ENCODE results near the gene GP5.

Gene GP5

DNA sequence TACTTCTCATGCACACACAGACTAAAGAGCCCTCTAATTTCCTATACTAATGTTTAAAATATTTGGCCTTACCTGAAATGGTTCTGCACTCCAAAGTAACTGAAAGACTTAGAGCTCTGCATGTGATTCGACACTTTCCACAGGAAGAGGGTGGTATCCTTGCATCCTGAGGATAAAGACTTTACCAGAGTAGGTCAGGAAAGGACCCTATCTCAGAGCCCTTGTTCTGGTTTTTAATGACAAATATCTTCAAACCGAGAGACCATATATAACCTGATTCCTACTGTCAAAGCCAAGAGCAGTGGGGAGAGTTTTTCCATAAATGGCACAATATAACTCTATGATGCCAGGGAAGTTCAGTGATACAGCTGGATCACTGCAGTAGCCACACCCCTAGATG, at the start of gene GP5:
Gene GP5, minus strand, starts transcription at position 101 of the 400 bp plus-strand sequence. CDS start 984 bp downstream, outside the sequence.
- no peak for DNase-seq (ENCODE audit: low read depth)

DNA sequence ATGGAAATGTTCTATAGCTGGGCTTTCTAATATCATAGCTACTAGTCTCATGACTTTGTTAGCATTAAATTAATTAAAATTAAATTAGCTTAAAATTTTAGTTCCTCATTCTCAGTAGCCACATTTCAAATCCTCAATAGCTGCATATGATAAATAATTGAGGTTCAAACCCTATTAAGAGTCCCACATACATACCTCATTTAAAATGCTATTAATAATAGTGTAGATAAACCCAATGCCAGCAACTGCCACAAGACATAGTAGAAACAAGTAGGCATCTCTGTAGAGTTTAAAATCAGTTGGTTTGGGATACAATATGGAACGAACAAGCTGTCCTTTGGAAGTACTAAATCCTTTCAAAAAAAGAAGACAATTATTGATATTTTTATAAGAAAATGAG, 48.6 kb upstream of the GP5 start:
- no peak for DNase-seq (ENCODE audit: low read depth)

DNA sequence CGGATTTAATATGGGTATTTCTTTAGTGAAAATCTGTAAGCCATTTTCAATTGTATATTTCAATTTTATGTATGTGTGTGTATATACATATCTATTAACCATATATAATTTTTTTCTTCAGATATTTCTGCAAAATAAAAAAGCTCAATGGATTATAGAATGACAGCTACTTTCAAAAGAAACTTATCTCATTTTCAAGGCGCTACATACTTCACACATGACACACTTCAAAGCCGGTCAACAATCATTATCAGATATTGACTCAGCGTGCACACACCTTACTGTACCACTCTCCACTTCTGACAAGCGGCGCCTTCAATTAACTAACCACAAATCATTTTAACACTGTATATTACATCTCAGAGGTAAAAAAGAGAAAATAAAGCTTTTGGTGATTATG, 48.1 kb upstream of the GP5 start:
- DNase-seq (ENCODE audit: low read depth): no peak

DNA sequence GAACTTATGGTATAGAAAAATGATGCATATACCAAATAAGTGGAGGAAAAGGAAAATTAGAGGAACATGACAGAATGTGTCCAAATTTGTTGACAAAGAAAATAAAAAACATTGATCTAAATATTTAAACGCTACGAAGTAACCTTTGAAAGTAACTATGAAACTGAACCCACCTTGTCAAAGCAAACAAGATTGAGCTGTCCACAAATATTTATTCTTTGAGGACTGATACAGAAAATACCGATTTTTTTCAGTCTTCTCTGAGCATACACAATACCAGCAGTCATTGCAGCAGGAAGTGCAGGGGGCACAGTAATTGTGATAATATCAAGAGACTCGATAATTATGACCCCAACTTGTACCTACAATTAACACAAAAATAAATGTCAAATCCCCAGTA, 47.7 kb upstream of the GP5 start:
- no peak for DNase-seq (ENCODE audit: low read depth)

GRCh38 chr3:194446172-194446571, 47.1 kb upstream of the GP5 start:
- no peak for DNase-seq (ENCODE audit: low read depth)

DNA sequence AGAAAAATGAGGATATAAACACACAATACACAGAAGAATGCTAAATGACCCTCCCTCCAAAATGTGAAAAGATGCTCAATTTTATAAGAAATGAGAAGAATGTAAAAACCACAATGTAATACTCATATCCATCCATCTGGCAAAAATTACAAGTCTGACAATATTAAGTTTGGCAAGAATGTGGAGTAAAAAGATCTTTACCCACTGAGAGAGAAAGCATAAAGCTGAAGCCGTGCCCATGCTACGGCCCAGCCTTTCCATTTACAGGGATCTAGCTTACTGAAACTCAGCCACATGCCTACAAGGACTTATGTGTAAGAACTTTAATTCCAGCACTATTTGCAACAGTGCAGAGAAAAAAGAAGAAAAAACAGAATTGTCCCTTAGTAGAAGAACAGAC, 44.8 kb upstream of the GP5 start:
- DNase-seq (ENCODE audit: low read depth): no peak

DNA sequence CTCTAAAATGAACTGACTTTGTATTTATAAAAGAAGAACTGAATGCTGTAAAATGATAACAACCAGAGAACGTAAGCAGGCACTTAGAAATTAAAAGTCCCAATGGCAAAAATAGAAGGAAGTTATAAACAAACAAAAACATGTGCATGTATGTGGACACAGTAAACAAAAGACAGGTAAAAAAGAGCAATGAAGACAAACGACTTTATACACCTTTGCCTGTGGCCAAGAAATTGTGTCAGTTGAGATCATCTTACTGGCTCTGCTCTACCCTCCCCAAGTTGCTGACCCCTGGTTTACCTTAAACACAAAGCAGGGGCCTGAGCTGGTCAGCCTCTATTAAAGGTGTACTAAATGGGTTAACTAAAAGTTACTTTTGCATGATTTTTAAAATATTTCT, 41.7 kb upstream of the GP5 start:
- no peak for DNase-seq (ENCODE audit: low read depth)

DNA sequence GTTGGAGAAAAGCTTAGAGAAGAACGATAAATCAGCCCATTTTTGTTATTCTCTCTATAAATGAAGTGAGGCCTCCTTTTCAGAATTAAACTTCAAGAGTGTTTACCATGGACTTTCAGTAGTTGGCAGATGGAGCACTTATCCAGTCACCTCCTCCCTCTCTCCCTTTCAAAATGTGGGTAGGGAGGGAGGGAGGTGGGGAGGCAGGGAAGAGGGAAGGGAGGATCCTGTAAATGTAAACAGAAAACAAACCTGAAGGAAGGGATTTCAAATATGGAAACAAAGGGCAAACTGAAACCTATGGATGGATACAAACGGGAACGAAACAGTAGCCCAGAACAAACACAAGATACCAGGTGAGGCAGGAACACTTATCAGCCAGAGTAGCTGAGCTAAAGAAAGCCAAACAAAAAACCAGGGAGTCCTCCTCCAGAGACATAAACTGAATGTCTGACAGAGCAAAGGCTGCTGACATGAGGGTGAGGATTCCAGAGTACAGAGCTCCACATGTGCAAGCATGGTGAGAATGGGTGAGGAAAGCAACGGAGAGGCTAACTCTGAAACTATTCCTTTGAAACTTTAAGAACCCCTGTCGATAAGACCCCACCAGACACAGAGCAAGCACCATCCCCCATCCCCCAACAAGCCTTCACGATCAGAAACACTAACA, 41.0 kb upstream of the GP5 start:
- DNase-seq (ENCODE audit: low read depth): no peak

- DNase-seq (ENCODE audit: low read depth): no peak
These were observed 35.4 kb upstream of the GP5 start for GRCh38 chr3:194434503-194434902.

GRCh38 chr3:194431554-194431953, 32.5 kb upstream of the GP5 start:
- DNase-seq (ENCODE audit: low read depth): no peak

DNA sequence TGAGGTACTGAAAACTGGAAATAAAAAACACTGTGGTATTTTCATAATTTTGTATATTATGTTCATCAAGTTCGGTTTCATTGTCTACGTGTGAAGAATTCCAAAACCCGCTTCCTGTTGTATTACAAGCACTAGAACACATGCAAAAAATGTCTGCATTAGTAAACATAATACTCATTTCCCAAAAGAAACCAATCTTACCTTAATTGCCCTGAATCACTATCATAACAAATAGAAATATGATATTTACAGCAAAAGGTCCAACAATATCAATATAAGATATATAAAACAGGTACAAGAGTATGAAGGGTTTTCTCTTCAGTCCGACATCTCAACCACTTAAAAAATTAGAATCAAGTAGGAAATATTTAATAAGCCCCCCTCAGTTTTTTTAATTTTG, 26.3 kb upstream of the GP5 start:
- no peak for DNase-seq (ENCODE audit: low read depth)

DNA sequence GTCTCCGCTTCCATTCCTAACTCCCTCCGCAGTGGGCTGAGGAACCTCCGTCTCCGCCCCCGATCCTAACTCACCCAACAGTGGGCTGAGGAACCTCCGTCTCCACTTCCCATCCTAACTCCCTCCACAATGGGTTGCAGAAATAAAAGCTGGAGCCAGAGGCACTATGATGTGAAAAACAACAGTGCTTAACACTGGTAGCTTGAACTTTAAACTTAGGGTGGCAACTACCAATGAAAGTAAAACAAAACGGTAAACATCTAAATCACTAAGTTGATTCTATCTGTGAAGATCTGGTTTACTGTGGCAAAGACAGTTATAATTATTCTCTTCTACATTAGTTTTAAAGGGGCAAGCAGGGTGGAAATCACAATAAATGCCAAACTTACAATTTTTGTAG, 25.9 kb upstream of the GP5 start:
- no peak for DNase-seq (ENCODE audit: low read depth)

DNA sequence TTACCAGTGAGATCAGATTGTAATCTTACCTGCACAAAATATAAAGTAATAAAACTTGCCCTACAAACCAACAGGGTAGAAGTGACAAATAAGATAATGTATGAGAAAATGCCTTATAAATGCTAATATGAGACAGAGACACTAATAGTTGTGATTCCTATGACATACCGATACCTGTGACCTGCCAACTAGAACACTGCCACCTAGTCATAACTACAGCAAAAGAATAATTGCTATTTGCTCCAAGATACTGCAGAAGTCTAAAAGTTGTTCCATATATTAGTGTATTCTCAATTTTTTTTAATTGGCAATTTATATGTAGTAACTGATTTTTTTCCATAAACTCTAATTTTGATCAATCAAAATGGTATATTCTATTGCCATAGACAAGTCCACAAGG, 25.3 kb upstream of the GP5 start:
- DNase-seq (ENCODE audit: low read depth): no peak

- no peak for DNase-seq (ENCODE audit: low read depth)
These were observed 24.3 kb upstream of the GP5 start for GRCh38 chr3:194423317-194423716.

DNA sequence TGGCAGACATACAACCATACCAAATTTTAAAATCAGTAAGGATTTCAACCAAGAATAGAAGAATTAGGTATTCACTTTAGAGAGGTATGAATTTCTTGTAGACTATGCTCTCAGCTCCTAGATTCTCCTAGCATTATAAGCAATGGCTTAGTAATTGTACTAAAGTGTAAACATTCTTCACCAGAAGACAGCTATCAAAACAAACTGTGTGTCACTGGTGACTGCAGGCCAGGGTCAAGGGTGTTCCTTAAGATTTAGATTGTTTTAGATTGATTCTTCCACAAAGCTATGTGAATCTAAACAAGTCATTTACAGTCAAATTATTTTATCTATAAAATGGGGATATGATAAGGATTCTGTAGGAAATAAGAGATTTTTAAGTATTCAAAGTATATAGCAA, 23.1 kb upstream of the GP5 start:
- DNase-seq (ENCODE audit: low read depth): no peak

- DNase-seq (ENCODE audit: low read depth): no peak
These were observed 19.6 kb upstream of the GP5 start for GRCh38 chr3:194418671-194419070.

- DNase-seq (ENCODE audit: low read depth): no peak
These were observed 8.4 kb upstream of the GP5 start for GRCh38 chr3:194407423-194407822.

GRCh38 chr3:194405766-194406165, 6.7 kb upstream of the GP5 start:
- no peak for DNase-seq (ENCODE audit: low read depth)

- DNase-seq (ENCODE audit: low read depth): no peak
These were observed 5.5 kb upstream of the GP5 start for GRCh38 chr3:194404365-194405140.

DNA sequence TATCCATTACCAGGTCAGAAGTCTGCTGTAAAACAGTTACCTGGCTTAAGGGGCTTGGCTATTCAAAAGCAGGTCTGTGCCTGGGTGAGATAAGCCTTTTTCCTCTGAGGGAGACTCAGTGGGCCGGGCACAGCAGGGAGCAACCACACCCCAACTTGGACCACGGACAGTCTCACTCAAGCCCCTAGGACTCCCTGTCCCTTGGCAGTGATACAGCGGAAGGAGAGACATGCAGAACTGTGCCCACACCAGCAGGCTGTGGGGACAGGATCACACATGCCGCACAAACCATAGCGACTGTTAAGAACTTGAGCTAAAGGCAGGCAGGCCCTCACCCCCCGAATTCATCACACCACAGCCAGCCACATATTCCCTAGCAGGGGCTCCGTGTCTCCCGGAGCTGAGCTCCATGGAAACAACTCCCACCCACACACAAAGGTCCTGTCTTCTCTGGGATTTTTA, 2.8 kb upstream of the GP5 start:
- DNase-seq (ENCODE audit: low read depth): no peak

DNA sequence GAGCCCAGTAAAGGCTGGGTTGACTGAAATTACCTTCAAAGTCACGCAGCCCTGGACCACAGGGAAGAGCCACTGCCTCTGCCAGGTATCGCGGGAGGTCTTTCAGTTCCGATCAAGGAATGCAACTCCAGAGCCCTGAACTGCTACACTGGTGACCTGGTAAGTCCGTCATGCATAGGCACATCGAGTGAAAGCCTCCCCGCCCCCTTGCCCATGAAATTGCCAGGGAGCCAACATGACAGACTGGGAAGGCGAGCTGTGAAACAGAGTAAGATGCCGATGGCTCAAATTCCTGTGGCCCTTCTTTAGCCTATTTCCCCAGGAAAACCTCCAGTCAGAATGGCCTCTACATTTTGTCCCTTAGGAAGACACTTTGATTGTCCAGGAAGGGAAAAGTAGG, 2.3 kb upstream of the GP5 start:
- DNase-seq (ENCODE audit: low read depth): no peak

DNA sequence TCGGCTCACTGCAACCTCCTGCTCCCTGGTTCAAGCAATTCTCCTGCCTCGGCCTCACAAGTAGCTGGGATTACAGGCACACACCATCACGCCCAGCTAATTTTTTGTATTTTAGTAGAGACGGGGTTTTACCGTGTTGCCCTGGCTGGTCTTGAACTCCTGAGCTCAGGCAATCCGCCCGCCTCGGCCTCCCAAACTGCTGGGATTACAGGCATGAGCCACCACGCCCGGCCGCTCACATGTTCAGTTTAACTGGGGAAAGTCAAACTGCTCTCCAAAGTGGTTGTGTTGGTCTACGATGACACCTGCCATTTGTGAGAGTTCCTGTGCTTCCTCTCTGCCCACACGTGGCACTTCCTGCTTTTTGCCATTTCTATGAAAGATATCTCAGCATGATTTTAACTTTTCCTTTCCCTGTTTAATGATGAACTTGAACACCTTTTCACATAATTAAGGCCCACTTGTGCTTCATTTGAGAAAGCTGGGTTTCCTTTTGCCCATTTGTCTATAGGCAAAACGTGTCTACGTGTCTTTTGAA, 877 bp upstream of the GP5 start:
- DNase-seq (ENCODE audit: low read depth): no peak

DNA sequence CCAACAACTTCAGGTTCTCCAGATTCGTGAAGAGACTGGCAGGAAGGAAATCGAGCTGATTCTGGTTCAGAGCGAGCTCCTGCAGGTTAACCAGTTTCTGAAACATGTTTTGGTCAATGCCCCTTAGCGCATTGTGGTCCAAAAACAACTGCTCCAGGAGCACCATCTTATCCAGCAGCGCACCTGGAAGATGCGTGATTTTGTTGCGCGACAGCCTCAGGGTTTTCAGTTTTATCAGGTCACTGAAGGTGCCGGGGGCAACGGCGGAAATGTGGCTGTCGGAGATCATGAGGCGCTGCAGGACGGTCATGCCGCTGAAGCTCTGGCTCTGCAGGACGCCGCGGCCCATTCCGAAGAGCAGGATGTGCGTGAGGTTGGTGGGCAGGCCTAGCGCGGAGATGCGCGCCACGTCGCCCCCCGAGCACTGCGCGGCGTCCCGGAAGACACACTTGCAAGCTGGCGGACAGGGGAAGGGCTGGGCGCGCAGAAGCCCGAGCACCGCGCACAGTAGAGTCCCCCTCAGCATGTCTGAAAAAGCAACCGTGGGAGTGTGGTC, 1.2 kb downstream of the GP5 start:
- no peak for DNase-seq (ENCODE audit: low read depth)

Measured in stimulated activated CD8-positive, alpha-beta memory T cell treated with anti-CD3 and anti-CD28 coated beads, Interleukin-4, amount 100 ng/mL, for 24 hours (primary cell).